HepG2 (cell line): Measurements from ENCODE around the gene CFI. TPM values are rescaled to one million over a fixed set of nuclear protein-coding genes. Genes with fewer than 3 reads are reported as not detected.

Experiments used
- ATAC-seq: fragments of 200-7000 bp; cut with Tn5 transposase; 3 replicates; pipeline ENCODE4 v1.9.1; 2020; ENCODE audit warnings: mild to moderate bottlenecking, moderate library complexity
- BruUV-seq: library from RNA; stranded (reverse); fragments of 400-500 nt; replicated peaks from 2 replicates; lab custom pipeline; 2021; lab: Mats Ljungman, UMichigan
- CTCF ChIA-PET: fragments of 300-600 bp; formaldehyde crosslinking; extraction: SDS; loops from one replicate; lab custom pipeline; 2021; ENCODE audit warnings: low total read pairs, inconsistent platforms, low intra/inter-chr PET ratio; lab: Yijun Ruan, JAX
- POLR2A ChIA-PET: fragments of 350-600 bp; sonication (Branson Sonifier 250); formaldehyde crosslinking; loops from one replicate; lab custom pipeline; 2020; ENCODE audit warnings: antibody characterized with exemption, inconsistent platforms; lab: Yijun Ruan, JAX
- DNase-seq: peaks from one replicate; pipeline ENCODE4 v3.0.0-alpha.2; 2015; ENCODE audit warnings: low spot score
- FAIRE-seq: peaks from 3 replicates; lab custom pipeline; 2011; peaks lifted over from hg19 to GRCh38; lab: Jason Lieb, UNC
- H2AFZ ChIP-seq: one replicate; pipeline ENCODE4 v1.6.1; 2011; ENCODE audit warnings: low read length, inconsistent platforms
- H3K27ac ChIP-seq: fragments of 300-600 bp; 3 replicates; pipeline ENCODE4 v1.8.0; 2011; ENCODE audit warnings: mixed run types, mild to moderate bottlenecking, mixed read lengths, low read length, inconsistent platforms; ENCODE audit not compliant: insufficient read depth; ENCODE audit errors: extremely low read length
- H3K27me3 ChIP-seq, 2 experiments: fragments of 200-600 bp in 1 of 2; 2 replicates in 1 of 2; 3 replicates in 1 of 2; pipeline versions ENCODE4 v1.6.0 to v1.8.0; 2011; ENCODE audit warnings: low read length in 2 of 2, mild to moderate bottlenecking in 2 of 2, moderate library complexity in 2 of 2, inconsistent platforms in 1 of 2; ENCODE audit not compliant: insufficient read depth in 2 of 2, control insufficient read depth in 1 of 2
- H3K36me3 ChIP-seq, 2 experiments: fragments of 200-600 bp in 1 of 2; replicated peaks in 1 of 2; 2 replicates in 1 of 2; 3 replicates in 1 of 2; pipeline versions ENCODE4 v1.5.1 to v1.8.0; 2011; ENCODE audit warnings: low read length in 2 of 2, inconsistent platforms in 1 of 2; ENCODE audit not compliant: insufficient read depth in 2 of 2, control insufficient read depth in 1 of 2
- H3K4me1 ChIP-seq: 2 replicates; pipeline ENCODE4 v1.5.1; 2012; ENCODE audit warnings: low read length, inconsistent platforms; ENCODE audit not compliant: insufficient read depth
- H3K4me2 ChIP-seq: 2 replicates; pipeline ENCODE4 v1.6.0; 2011; ENCODE audit warnings: low read depth, low read length, inconsistent platforms
- H3K4me3 ChIP-seq, 3 experiments: fragments of 200-600 bp in 1 of 3; sonication (generic), shearing (Covaris generic) in 1 of 3; replicated peaks in 1 of 3; 2 replicates each; pipeline ENCODE4 v1.5.1; 2011 to 2016; ENCODE audit warnings: low read length in 3 of 3, inconsistent platforms in 2 of 3, low read depth in 2 of 3, mild to moderate bottlenecking in 2 of 3, control low read depth in 1 of 3, mixed read lengths in 1 of 3; ENCODE audit not compliant: insufficient read depth in 1 of 3
- H3K79me2 ChIP-seq: one replicate; pipeline ENCODE4 v1.6.1; 2011; ENCODE audit warnings: low read length, inconsistent platforms; ENCODE audit not compliant: insufficient read depth
- H3K9ac ChIP-seq: 2 replicates; pipeline ENCODE4 v1.6.0; 2011; ENCODE audit warnings: mild to moderate bottlenecking, low read depth, low read length, inconsistent platforms; ENCODE audit not compliant: insufficient read depth
- H3K9me3 ChIP-seq: 2 replicates; pipeline ENCODE4 v1.5.1; 2012; ENCODE audit warnings: mild to moderate bottlenecking, low read length
- H4K20me1 ChIP-seq: 2 replicates; pipeline ENCODE4 v1.6.0; 2011; ENCODE audit warnings: inconsistent platforms, mild to moderate bottlenecking, low read length, moderate library complexity; ENCODE audit not compliant: insufficient read depth
- ATF4 ChIP-seq, 2 experiments: fragments of 450-650 bp in 1 of 2; sonication (generic) in 1 of 2; formaldehyde crosslinking; IDR thresholded peaks; 2 replicates each; pipeline versions ENCODE4 v1.5.0 to v1.8.0; 2020 to 2022; ENCODE audit warnings: mild to moderate bottlenecking in 1 of 2, missing genetic modification reagents in 1 of 2
- BHLHE40 ChIP-seq: IDR thresholded peaks from 2 replicates; pipeline ENCODE4 v1.6.1; 2011; ENCODE audit warnings: low read length, improper control_type of control experiment
- MNT ChIP-seq: fragments of 450-650 bp; IDR thresholded peaks from 2 replicates; pipeline ENCODE4 v1.6.1; 2016
- PRDM10 ChIP-seq: sonication (generic); formaldehyde crosslinking; IDR thresholded peaks from 2 replicates; pipeline ENCODE4 v1.4.0; 2020; ENCODE audit warnings: low read depth, missing genetic modification reagents
- RBM39 ChIP-seq: fragments of 200-400 bp; formaldehyde crosslinking; IDR thresholded peaks from one replicate; pipeline ENCODE4 v1.6.1; 2018; ENCODE audit warnings: antibody characterized with exemption, mild to moderate bottlenecking, low read depth, low read length; ENCODE audit not compliant: poor library complexity, severe bottlenecking
- ZBTB7A ChIP-seq: sonication (generic); formaldehyde crosslinking; IDR thresholded peaks from 2 replicates; pipeline ENCODE4 v1.8.0; 2022; ENCODE audit warnings: mild to moderate bottlenecking, missing genetic modification reagents
- ZNF18 ChIP-seq: sonication (generic); formaldehyde crosslinking; IDR thresholded peaks from 2 replicates; pipeline ENCODE4 v1.8.0; 2022; ENCODE audit warnings: mild to moderate bottlenecking, missing genetic modification reagents; ENCODE audit not compliant: insufficient replicate concordance
- ZXDC ChIP-seq: sonication (generic); formaldehyde crosslinking; IDR thresholded peaks from 2 replicates; pipeline ENCODE4 v1.5.0; 2020; ENCODE audit warnings: mild to moderate bottlenecking, missing genetic modification reagents
- WGBS: methylation state at CpG from one replicate; pipeline ENCODE4 v1.1.6; 2017; ENCODE audit warnings: low lambda C conversion rate; 5-methylcytosine and 5-hydroxymethylcytosine counted together
- in situ Hi-C: cut with HindIII; loops from 2 replicates; pipeline ENCODE4 v1.10.0; 2017; ENCODE audit warnings: low pct_unique_long_range_greater_than_20kb; ENCODE audit not compliant: extremely low pct_ligation_motif_present
- intact Hi-C: fragments of 100-400 bp; cut with micrococcal nuclease; formaldehyde crosslinking; loops from one replicate; pipeline ENCODE4 v1.10.0; 2022; ENCODE audit not compliant: unreplicated experiment
- polyA plus RNA-seq, 8 experiments: library from polyadenylated mRNA; depleted of rRNA in 3 of 8; stranded (reverse) in 7 of 8; unstranded in 1 of 8; fragments of >200 nt; fragmentation: Illumina TruSeq in 4 of 8; extraction: Trizol in 4 of 8; gene quantifications; 2 replicates each; pipeline versions ENCODE4 v1.2.1 to v1.2.3, GENCODE V29; 2011 to 2016; ENCODE audit warnings: low read depth in 4 of 8, missing spikeins in 1 of 8, mixed read lengths in 1 of 8; ENCODE audit not compliant: insufficient read depth in 1 of 8
- total RNA-seq, 5 experiments: library from RNA; depleted of rRNA; stranded (reverse); fragments of >200 nt; fragmentation: Illumina TruSeq; extraction: Trizol; gene quantifications; 2 replicates each; pipeline ENCODE4 v1.2.3, GENCODE V29; 2016; ENCODE audit warnings: low read depth in 1 of 5

The CFI gene
- total and polyA plus RNA-seq, 2 of the 13 experiments (the other 11 are each of a cell fraction or from before 2014, with no cell fraction given), result 284 to 337 TPM

GRCh38 chr4:109691411-109691920, 110.3 kb downstream of the CFI start:
- no peak for ATAC-seq
- no peak for FAIRE-seq
- 100% methylated on average over 1 of the region's 1 CpG for WGBS
- no TSS peak for BruUV-seq
- POLR2A ChIA-PET, result no interaction called here
- no peaks in the 10 kb centered on the region for H4K20me1 ChIP-seq
- no peak overlapping the region for H3K9ac ChIP-seq
- H3K9me3 ChIP-seq, result no peaks in the 10 kb centered on the region
- no peak for DNase-seq
- H3K27ac ChIP-seq, result no peak overlapping the region
- H3K4me1 ChIP-seq, result no peaks in the 10 kb centered on the region
- CTCF ChIA-PET, result no interaction called here
- in situ Hi-C loops (no loop called here), intact Hi-C loops (no loop called here)
- H3K4me2 ChIP-seq, result no peak overlapping the region
- H3K79me2 ChIP-seq, result no peaks in the 10 kb centered on the region
- H3K27me3 ChIP-seq, result no peaks in the 10 kb centered on the region
- no peak overlapping the region for H2AFZ ChIP-seq
- H3K4me3 ChIP-seq, result no peak overlapping the region
- H3K36me3 ChIP-seq, result peaks cover 0 to 9% of the 10 kb centered on the region in 2 experiments; a peak in 1 of 5 replicates
- TF ChIP-seq PRDM10 (CRISPR knock-in tag), result no peak
- TF ChIP-seq ATF4 (CRISPR knock-in tag; IDR thresholded peaks at IDR 0.05), result no peak
- no peak for TF ChIP-seq BHLHE40
- no peak for TF ChIP-seq ZNF18 (CRISPR knock-in tag)
- TF ChIP-seq RBM39, result no peak
- TF ChIP-seq ZXDC (CRISPR knock-in tag), result no peak
- no peak for TF ChIP-seq ZBTB7A
- no peak for TF ChIP-seq MNT
